ENCODE measurements around the gene SOCS7.

SOCS7 gene

DNA sequence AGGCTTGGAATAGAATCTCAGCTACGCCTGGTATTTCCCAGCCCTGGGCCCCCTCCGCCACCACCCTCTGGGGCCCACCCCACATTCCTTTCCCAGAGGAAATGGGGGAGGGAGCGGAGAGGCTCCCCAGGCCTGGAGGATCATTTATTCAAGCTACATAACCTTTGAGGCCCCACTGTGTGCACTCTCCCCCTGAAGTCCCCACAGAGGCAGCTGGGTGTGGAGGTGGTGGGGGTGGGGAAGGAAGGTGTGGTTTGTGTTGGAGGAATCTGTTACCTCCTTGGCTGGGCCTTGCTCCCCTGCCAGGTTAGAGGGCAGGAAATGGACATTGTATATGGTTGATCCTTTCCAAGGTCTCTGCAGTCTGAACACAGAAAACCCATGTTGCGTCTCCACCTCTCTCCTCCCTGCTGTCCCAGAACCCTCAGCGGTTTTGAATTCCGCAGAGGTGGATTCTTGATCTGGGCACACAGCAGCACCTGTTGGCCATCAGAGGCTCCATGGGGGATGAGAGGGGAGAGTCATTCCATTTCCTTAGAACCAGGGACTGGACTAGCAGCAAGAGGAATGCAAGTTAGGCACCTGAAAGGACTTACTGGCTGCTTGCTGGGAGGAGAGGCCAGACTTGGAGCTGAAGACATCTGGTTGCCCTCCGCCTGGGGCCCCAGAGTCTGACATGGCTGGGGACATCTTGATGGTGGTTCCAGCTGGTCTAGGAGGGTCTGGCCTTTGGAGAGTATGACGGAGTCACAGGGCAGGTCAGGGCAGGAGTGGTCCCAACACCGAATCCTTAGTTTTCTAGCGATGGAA lies 99.6 kb downstream of the SOCS7 start:
- H3K27me3 ChIP-seq (ENCODE audit: control insufficient read depth, insufficient read depth, low read length), result no peaks in the 10 kb centered on the region

DNA sequence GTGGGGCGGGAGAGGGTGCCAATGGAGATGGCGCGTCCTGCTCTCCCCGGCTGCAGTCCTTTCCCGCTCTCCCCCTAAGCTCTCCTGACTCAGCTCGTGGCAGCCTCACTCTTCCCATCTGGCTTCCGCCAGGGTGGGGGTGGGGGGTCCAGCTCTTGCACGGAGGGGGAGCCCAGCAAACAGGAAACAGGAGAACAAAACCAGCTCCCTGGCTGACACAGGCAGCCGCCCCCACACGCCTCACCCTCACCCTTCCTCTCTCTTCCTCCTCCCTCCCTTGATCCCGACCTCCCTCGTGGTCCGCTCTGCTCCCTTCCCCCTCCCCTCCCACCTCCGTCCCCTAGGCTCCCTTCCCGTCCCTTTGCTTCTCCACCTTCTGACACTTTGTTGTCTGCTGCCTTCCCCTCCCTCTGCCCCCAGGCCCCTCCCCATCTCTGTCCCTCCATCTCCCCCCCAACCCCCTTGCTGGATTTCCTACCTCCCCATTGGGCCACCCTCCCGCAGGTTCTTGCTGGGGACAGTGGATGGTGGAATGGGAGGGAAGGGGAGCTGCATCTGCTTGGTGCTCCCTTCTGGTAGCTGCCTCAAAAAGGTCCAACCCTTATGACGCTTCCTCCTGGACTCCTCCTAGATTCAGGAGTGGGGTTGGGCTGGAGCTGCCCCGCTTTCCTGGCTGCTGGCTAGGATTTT lies 100.3 kb downstream of the SOCS7 start:
- Histone ChIP-seq H3K27me3 (ENCODE audit: control insufficient read depth, insufficient read depth, low read length) (no peaks in the 10 kb centered on the region), H3K27ac (ENCODE audit: low read length) (peak overlapping the region; percentile 49), H3K9ac (ENCODE audit: low read length) (peak overlapping the region; percentile 58), H3K4me1 (ENCODE audit: control insufficient read depth, low read depth, low read length) (peaks cover 55% of the 10 kb centered on the region), H3K9me3 (ENCODE audit: control insufficient read depth, low read depth, low read length) (no peaks in the 10 kb centered on the region), H3K4me3 (ENCODE audit: low read length) (peak overlapping the region; percentile 43), H3K36me3 (ENCODE audit: control insufficient read depth, low read depth, low read length) (no peaks in the 10 kb centered on the region)

More for the DNA sequence above, 99.6 kb downstream of the SOCS7 start:
- Histone ChIP-seq H3K9ac (ENCODE audit: low read length) (peak overlapping the region; percentile 58), H3K9me3 (ENCODE audit: control insufficient read depth, low read depth, low read length) (no peaks in the 10 kb centered on the region), H3K4me3 (ENCODE audit: low read length) (peak overlapping the region; percentile 43), H3K4me1 (ENCODE audit: control insufficient read depth, low read depth, low read length) (peaks cover 54% of the 10 kb centered on the region), H3K36me3 (ENCODE audit: control insufficient read depth, low read depth, low read length) (no peaks in the 10 kb centered on the region), H3K27ac (ENCODE audit: low read length) (peak overlapping the region; percentile 37)

DNA sequence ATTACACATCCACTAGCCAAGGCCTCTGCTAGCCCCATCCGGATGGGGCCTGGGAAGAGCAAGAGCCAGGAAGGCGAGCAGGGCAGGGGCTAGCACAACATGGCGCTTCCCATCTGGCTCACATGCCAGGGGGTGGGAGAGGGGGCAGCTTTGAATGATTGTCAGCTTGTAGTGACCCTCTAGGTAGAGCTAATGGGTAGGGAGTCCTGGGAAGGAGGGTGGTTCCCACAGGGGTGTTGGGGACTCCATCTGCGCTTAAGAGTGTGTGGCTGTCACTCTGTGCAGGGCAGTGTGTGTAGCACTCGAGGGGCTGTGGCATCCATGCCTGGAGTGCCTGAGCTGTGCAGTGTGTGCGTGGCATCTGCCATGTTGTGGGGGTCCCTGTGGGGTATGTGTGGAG lies 101.1 kb downstream of the SOCS7 start:
- peaks cover 53% of the 10 kb centered on the region for H3K4me1 ChIP-seq (ENCODE audit: control insufficient read depth, low read depth, low read length)

DNA sequence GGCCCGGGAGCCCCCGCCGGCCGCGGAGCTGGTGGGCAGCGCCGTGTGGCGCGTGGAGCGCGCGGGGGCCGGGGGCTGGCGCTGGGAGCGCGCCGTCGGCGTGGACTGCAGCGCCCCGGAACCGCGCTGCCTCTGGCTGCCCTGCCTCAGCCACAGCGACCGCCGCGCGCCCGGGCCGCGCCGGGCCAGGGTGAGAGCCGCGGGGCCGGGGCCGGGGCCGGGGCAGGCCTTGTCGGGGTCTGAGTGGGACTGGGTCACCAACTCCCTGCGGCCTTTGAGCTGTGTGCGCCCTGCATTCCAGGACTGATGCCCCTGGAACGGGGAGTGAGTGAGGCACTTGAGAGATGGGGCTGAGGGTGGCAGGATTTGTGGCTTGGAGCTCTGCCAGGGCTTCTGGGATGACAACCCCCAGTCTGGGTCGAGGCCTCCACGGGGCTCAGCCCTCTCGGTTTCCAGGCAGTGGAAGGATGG lies 102.3 kb downstream of the SOCS7 start:
- no peak overlapping the region for H3K9ac ChIP-seq (ENCODE audit: low read length)
- no peak overlapping the region for H3K27ac ChIP-seq (ENCODE audit: low read length)

More for the DNA sequence above, 101.1 kb downstream of the SOCS7 start:
- H3K4me3 ChIP-seq (ENCODE audit: low read length), result peak overlapping the region; percentile 26
- H3K27ac ChIP-seq (ENCODE audit: low read length), result peak overlapping the region; percentile 49
- no peak overlapping the region for H3K9ac ChIP-seq (ENCODE audit: low read length)
- no peaks in the 10 kb centered on the region for H3K27me3 ChIP-seq (ENCODE audit: control insufficient read depth, insufficient read depth, low read length)
- no peaks in the 10 kb centered on the region for H3K9me3 ChIP-seq (ENCODE audit: control insufficient read depth, low read depth, low read length)
- H3K36me3 ChIP-seq (ENCODE audit: control insufficient read depth, low read depth, low read length), result no peaks in the 10 kb centered on the region

DNA sequence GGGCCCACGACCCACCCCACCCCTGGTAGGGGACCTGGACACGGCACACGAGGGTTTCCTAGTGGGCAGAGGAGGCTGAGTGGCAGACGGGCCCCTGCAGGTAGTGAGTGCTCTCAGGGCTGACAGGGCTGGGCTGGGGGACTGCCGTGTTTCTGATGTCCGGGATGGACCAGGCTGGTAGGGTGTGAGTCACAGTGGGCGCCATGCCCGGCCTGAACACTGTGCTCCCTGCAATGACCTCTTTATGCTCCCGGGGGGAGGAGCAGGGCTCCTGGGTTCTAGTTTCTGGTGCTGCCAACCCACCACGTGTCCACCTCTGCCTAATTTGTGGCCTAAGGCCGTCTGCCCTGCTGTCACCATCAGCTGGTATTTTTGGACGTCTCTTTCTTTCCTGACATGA lies 102.9 kb downstream of the SOCS7 start:
- no peak overlapping the region for H3K9ac ChIP-seq (ENCODE audit: low read length)
- peaks cover 45% of the 10 kb centered on the region for H3K4me1 ChIP-seq (ENCODE audit: control insufficient read depth, low read depth, low read length)
- no peak overlapping the region for H3K27ac ChIP-seq (ENCODE audit: low read length)
- no peaks in the 10 kb centered on the region for H3K9me3 ChIP-seq (ENCODE audit: control insufficient read depth, low read depth, low read length)
- H3K4me3 ChIP-seq (ENCODE audit: low read length), result peak overlapping the region; percentile 26
- H3K27me3 ChIP-seq (ENCODE audit: control insufficient read depth, insufficient read depth, low read length), result no peaks in the 10 kb centered on the region
- peaks cover 15% of the 10 kb centered on the region for H3K36me3 ChIP-seq (ENCODE audit: control insufficient read depth, low read depth, low read length)

More for the DNA sequence above, 102.3 kb downstream of the SOCS7 start:
- peaks cover 9% of the 10 kb centered on the region for H3K36me3 ChIP-seq (ENCODE audit: control insufficient read depth, low read depth, low read length)
- no peaks in the 10 kb centered on the region for H3K27me3 ChIP-seq (ENCODE audit: control insufficient read depth, insufficient read depth, low read length)
- H3K4me1 ChIP-seq (ENCODE audit: control insufficient read depth, low read depth, low read length), result peaks cover 46% of the 10 kb centered on the region
- peak overlapping the region; percentile 26 for H3K4me3 ChIP-seq (ENCODE audit: low read length)
- H3K9me3 ChIP-seq (ENCODE audit: control insufficient read depth, low read depth, low read length), result no peaks in the 10 kb centered on the region
